Psoas muscle (tissue), 8 donors: ENCODE data around the gene AP3B1. TPM values are rescaled to one million over a fixed set of nuclear protein-coding genes. Genes with fewer than 3 reads are reported as not detected.

ENCODE experiments used
- ATAC-seq, 4 donors: fragments of 200-7000 bp; cut with Tn5 transposase; one replicate each; pipeline ENCODE4 v1.9.1; 2020; ENCODE audit warnings: moderate library complexity in 3 of 4, mild to moderate bottlenecking in 2 of 4
- DNase-seq, 2 donors: peaks; one replicate each; pipeline ENCODE4 v3.0.0-alpha.2; 2020
- H3K27ac ChIP-seq: fragments of 200-600 bp; one replicate; pipeline ENCODE4 v1.8.0; 2022
- H3K27me3 ChIP-seq, 3 donors: fragments of 200-600 bp in 1 of 3; one replicate each; pipeline versions ENCODE4 v1.6.1 to v1.8.0; 2013 to 2022; ENCODE audit warnings: low read length in 2 of 3, mild to moderate bottlenecking in 2 of 3, moderate library complexity in 1 of 3; ENCODE audit not compliant: insufficient read depth in 3 of 3
- H3K36me3 ChIP-seq, 2 donors: fragments of 200-600 bp in 1 of 2; one replicate each; pipeline versions ENCODE4 v1.6.1 to v1.8.0; 2013 to 2022; ENCODE audit warnings: low read depth in 1 of 2, mild to moderate bottlenecking in 1 of 2, moderate library complexity in 1 of 2; ENCODE audit not compliant: insufficient read depth in 1 of 2
- H3K4me1 ChIP-seq: fragments of 200-600 bp; one replicate; pipeline ENCODE4 v1.8.0; 2022
- H3K4me3 ChIP-seq: fragments of 200-600 bp; one replicate; pipeline ENCODE4 v1.8.0; 2022; ENCODE audit warnings: mild to moderate bottlenecking
- H3K9me3 ChIP-seq: fragments of 200-600 bp; one replicate; pipeline ENCODE4 v1.8.0; 2022
- CTCF ChIP-seq: fragments of 200-600 bp; IDR thresholded peaks from one replicate; pipeline ENCODE4 v1.8.0; 2022; ENCODE audit warnings: antibody characterized with exemption
- whole genome bisulfite sequencing, 3 donors: extraction: QIAGEN DNeasy Blood & Tissue Kit; methylation state at CpG; one replicate each; pipeline versions ENCODE4 v1.1.6 to v1.1.7; 2013; 5-methylcytosine and 5-hydroxymethylcytosine counted together
- intact Hi-C, 2 donors: fragments of 100-400 bp; cut with DNase I; formaldehyde crosslinking; loops; one replicate each; pipeline versions ENCODE4 v1.11.0 to v1.14.2; 2022
- polyA plus RNA-seq, 3 donors: library from polyadenylated mRNA; stranded (reverse); fragments of 200-250 nt; gene quantifications; one replicate each; pipeline ENCODE4 v1.2.3, GENCODE V29; 2013
- total RNA-seq, 4 donors: library from RNA; stranded (reverse); fragmentation: NEBNext Ultra II Directional in 2 of 4; extraction: Animal tissue kit (Norgen Biotek cat#: 25700) in 2 of 4; gene quantifications; one replicate each; pipeline versions ENCODE4 v1.2.1 to v1.2.4, GENCODE V29; 2021 to 2023
- donor health status: healthy with polysubstance abuse.
- donor health status: DM: no; HTN: no; CAD: no; lungs with moderate emphysema.
- donor health status: Bipolar disorder and iron deficiency.
- donor health status: healthy.
- donor health status: DM: yes; HTN: yes; CAD: no.
- donor health status: DM: no; HTN: no; CAD: no.
- donor health status: DM: no; HTN: no; CAD: no.
- donor health status: DM: yes; HTN: yes; CAD: no.

AP3B1 gene
- total and polyA plus RNA-seq, 7 donors = 12.4 to 24.4 (median 15.2) TPM

- Histone ChIP-seq H3K27me3 (no peaks in the 10 kb centered on the region), H3K4me1 (no peaks in the 10 kb centered on the region), H3K36me3 (no peaks in the 10 kb centered on the region), H3K4me3 (no peak overlapping the region), H3K27ac (no peak overlapping the region), H3K9me3 (no peaks in the 10 kb centered on the region)
- DNase-seq (no peak), ATAC-seq (no peak)
- WGBS, 3 donors = 95 to 100% (median 98%) methylated on average over 3 of the region's 3 CpGs
- no peak for TF ChIP-seq CTCF
- intact Hi-C loops = no loop called here
Measured at GRCh38 chr5:78237911-78238310, 56.6 kb downstream of the AP3B1 start.

DNA sequence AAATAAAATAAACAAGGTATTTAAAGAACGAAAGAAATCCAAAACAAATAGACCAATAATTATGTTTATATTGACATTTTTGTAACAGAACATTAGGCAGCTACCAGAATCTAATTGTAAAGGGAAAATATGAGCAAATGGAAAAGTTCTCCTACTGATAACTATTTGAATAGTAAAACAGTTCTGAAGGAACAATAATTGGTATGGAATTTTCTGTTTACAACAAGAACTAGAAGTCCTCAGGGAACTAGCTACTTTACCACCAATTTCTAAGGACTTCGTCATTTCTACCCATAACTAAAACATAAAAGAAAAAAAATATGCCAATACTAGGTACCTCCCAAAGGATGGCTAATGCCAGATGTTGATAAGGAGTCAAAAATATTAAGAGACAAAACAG, 58.5 kb downstream of the AP3B1 start:
- H3K4me3 ChIP-seq = no peak overlapping the region
- WGBS, 3 donors = 92 to 95% (median 94%) methylated on average over 2 of the region's 2 CpGs
- TF ChIP-seq CTCF = no peak
- no peak overlapping the region for H3K27ac ChIP-seq
- DNase-seq (no peak), ATAC-seq (no peak)
- no peaks in the 10 kb centered on the region for H3K9me3 ChIP-seq
- intact Hi-C loops = no loop called here
- H3K27me3 ChIP-seq = no peaks in the 10 kb centered on the region
- no peaks in the 10 kb centered on the region for H3K4me1 ChIP-seq
- no peaks in the 10 kb centered on the region for H3K36me3 ChIP-seq

DNA sequence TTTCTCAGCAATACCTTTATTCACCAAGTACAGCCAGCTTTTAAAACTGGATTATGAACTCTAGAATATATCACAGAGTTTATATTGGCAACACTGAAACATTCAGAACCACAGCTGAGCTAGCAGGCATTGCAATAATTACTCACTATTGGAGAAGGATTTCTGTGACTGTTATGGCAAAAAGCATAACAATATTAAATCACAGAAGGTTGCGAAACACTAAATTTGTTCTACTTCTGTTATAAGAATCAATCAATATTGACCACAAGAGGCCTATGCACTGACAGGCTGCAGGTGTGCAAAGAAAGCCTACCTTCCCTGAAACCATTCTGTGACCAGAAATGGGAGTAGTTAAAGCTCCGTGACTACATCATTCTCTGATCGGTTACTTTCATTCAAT, 59.2 kb downstream of the AP3B1 start:
- WGBS, 3 donors = 78 to 87% (median 79%) methylated on average over 3 of the region's 3 CpGs
- H3K27ac ChIP-seq = no peak overlapping the region

DNA sequence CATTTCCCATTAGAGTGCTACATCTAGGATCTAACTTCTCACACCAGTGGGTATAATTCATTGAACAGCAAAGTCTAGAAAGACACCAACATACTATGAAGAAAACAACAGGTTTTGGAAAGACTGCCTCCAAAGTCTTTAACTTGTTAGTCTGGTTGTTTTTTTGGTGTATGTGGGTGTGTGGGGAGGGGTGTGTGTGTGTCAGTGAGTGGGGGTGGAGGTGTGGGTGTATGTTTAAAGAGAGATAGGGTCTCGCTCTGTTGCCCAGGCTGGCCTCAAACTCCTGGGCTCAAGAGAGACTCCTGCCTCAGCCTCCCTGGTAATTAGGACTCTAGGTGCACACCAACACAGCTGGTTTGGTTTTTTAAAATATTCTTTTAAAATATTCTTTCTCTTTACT, 59.7 kb downstream of the AP3B1 start:
- Histone ChIP-seq H3K4me3 (no peak overlapping the region), H3K36me3 (no peaks in the 10 kb centered on the region), H3K9me3 (no peaks in the 10 kb centered on the region), H3K27me3 (no peaks in the 10 kb centered on the region), H3K4me1 (no peaks in the 10 kb centered on the region), H3K27ac (no peak overlapping the region)
- ATAC-seq (no peak), DNase-seq (no peak)
- 100% methylated on average over 1 of the region's 1 CpG for WGBS, 3 donors
- no peak for TF ChIP-seq CTCF
- intact Hi-C loops = no loop called here

More for the DNA sequence above, 59.2 kb downstream of the AP3B1 start:
- DNase-seq (no peak), ATAC-seq (no peak)
- no peaks in the 10 kb centered on the region for H3K36me3 ChIP-seq
- no peaks in the 10 kb centered on the region for H3K27me3 ChIP-seq
- H3K4me3 ChIP-seq = no peak overlapping the region
- intact Hi-C loops = no loop called here
- no peak for TF ChIP-seq CTCF
- no peaks in the 10 kb centered on the region for H3K9me3 ChIP-seq
- no peaks in the 10 kb centered on the region for H3K4me1 ChIP-seq

- DNase-seq = no peak
- Histone ChIP-seq H3K4me3 (no peak overlapping the region), H3K27ac (no peak overlapping the region), H3K4me1 (no peaks in the 10 kb centered on the region), H3K9me3 (no peaks in the 10 kb centered on the region), H3K36me3 (peaks cover 0 to 6% of the 10 kb centered on the region in 2 donors), H3K27me3 (no peaks in the 10 kb centered on the region)
- no peak for TF ChIP-seq CTCF
- intact Hi-C loops = no loop called here
- no peak for ATAC-seq
- WGBS, 3 donors = 67 to 85% (median 83%) methylated on average over 1 of the region's 1 CpG
Measured at GRCh38 chr5:78232163-78232562, 62.3 kb downstream of the AP3B1 start.
